Dermis microvascular lymphatic vessel endothelial cell (primary cell): ENCODE measurements around the gene CREB5. TPM values are rescaled to one million over a fixed set of nuclear protein-coding genes. Genes with fewer than 3 reads are reported as not detected.
"Not testable (repeated sequence)": the region's sequence is repeated elsewhere in the genome, so short reads cannot be mapped to it uniquely, and the experiment has no call there.

Experiments used
- DNase-seq, 2 donors: peaks; one replicate each; pipeline versions ENCODE4 v3.0.0 to v3.0.0-alpha.2; 2010; ENCODE audit warnings: low read depth in 2 of 2
- total RNA-seq: library from RNA; depleted of rRNA; stranded (reverse); fragments of >200 nt; gene quantifications from 2 replicates; pipeline ENCODE4 v1.2.1, GENCODE V29; 2014

CREB5 gene
- total RNA-seq, 1 donor from 2014 or later: 3.0 TPM

GRCh38 chr7:28575241-28575643 lies 162.9 kb downstream of the CREB5 start:
- DNase-seq: no peak

DNA sequence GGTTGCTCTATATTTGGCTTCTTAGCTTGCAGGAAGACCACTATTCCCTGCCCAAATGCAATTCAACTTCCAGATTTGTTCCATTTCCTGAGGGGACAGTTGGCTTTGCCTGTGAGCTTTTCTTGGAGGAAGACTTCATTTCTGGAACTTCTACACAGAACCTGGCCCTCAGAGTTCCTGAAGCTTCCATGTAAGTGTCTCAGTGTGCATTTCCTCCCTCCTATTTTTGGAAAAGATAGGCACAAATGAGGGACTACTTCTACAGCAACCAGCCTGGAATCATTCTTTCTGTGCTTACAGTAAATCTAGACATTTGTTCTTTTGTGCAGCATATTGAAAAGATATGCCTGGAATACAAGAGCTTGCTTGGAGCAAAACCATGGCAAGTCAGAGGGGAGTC lies 164.3 kb downstream of the CREB5 start:
- DNase-seq: no peak

- no peak for DNase-seq
These were observed 167.3 kb downstream of the CREB5 start for GRCh38 chr7:28579571-28579970.

DNA sequence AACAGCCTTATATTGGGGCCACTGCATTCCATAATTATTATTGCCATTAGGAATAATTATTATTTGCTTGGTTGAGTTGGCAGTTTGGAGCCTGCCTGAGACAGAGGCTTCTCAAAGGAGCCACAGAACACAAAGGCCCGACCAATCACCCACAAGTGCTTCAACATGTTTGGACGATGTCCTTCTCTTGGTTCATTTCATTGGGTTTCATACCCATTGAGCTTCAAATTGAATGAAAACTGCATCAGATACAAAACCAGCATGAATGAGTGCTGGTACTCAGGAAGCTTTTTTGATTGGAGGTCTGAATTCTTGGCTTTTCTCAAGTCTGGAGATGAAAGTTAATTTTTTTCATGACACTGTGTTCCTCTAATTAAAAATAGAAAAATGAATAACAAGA lies 168.3 kb downstream of the CREB5 start:
- no peak for DNase-seq

DNA sequence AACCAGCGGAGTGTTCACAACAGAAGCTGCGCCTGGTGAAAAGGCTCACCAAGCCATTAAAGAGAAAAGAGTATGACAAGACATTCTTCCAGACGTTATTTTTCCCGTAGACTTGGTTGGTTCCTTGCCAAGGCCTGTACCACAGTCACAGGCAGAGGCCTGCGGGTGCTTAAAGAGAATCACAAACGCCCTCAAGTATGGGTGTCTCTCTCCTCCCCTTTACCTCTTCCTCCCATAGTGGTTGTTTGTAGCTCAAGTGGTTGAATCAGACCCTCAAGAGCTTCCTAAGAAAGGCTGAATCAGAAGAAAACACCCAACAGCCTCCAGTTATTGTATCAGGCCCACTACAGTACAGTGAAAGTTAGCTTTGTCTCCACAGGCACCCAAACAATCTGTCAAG lies 169.0 kb downstream of the CREB5 start:
- no peak for DNase-seq

- no peak for DNase-seq
These were observed 169.9 kb downstream of the CREB5 start for GRCh38 chr7:28582226-28582625.

- no peak for DNase-seq
These were observed 171.9 kb downstream of the CREB5 start for GRCh38 chr7:28584235-28584634.

DNA sequence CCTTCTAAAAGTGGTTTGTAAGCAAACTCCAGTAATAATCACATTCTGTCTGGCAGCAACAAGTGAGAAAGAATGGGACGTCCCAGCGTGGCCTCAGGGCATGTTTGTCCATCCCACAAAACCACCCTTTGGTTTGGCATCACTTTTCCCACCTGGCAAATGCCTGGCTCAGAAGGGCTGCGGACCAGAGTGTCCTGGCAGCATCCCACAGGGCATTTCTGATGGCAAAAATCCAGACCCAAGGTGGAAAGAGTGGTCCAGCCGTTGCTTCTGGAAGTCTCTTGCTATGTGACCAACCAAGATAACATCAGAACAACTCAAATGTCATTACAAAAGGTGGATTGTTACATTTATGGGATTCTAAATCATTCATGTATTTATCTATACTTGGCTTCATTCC lies 174.4 kb downstream of the CREB5 start:
- DNase-seq: no peak

DNA sequence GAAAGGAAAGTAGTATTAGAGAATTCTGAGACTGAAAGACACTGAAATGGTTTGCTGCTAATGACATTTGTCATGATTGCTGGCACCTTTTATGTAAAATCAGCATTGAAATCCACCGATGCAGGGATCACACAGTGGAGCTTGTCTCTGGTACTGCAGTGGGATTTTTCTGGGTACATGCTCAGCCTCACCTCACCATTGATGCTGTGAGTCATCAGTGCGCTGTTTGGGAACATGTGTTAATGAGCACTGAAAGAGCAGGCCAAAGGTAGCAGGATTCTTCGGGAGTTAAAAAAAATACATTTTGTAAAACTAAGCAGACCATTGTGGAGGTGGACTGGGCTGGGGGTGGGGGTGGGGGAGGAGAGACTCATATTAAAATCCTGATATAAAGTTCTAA lies 174.9 kb downstream of the CREB5 start:
- no peak for DNase-seq

DNA sequence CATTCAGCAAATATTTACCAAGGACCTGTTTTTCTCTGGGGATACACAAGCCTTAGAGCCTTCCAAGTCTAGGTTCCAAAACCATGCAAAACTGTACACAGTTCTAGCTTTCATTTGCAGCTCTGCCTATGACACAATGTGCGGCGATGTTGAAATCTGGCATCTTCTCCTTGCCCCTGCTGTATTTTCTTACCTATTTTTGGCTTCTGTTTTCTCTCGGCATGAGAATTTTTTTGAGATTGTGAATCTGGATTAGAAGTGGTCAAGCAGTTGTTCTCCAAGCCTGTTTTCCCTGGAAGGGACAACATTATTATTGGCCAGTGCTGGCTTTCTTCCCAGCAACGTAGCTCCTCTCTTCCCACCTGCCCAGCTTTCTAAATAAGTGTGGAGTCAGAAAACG lies 176.3 kb downstream of the CREB5 start:
- DNase-seq: no peak

DNA sequence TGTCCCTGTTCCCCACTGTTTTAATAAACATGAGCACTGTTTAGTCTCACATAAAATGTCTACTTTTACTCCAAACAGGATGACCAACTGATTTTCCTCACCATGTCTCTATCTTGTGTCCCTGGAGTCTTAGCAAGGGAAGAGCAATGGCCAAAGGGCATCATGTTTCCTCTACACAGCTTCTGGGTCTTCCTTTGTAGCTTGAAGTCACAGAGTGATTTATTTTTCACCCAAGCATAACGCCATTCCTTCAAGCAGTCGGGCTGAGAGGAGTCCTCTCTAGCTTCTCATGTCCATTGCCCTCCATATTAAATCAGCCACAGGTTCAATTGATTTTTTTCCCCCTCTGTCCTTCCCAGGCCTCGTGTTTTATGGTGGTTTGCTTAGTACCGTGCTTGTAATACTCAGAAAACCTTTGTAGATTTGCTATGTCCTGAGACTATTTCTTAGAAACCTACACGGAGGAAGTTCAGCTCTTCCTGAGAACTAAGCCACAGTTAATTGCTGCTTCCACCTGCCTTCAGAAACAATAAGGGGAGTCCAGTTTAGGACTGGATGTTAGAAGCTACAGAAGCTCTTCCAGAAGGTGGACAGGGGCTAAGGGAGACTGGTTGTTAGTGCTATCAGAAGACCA lies 178.8 kb downstream of the CREB5 start:
- no peak for DNase-seq

DNA sequence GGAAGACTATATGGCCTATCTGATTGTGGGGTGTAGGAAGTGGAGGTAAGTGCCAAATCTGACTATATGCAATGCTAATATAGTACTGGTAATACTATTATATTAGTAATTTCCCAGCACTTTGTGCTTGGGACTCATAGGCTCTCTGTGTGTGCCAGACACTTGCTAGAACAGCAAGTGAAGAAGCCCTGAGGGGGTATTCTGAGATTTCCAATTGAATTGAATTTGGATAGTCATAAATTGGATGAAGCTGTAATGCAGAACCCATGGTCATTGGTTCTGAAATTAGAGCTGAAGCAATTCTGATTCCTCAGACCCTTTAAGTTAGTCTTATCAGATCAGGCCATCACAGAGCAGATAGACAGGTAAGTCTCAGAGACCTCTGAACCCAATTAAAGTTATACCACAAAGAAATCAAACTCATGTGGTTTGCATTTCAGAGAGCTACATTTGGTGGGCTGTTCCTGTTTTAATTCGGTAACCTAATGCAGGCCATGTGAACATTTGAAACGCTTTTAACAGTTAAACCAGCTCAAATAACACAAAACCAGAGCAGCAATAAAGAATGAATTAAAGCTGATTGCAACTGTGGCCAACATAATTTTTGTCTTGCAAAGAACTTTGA lies 179.5 kb downstream of the CREB5 start:
- no peak for DNase-seq

DNA sequence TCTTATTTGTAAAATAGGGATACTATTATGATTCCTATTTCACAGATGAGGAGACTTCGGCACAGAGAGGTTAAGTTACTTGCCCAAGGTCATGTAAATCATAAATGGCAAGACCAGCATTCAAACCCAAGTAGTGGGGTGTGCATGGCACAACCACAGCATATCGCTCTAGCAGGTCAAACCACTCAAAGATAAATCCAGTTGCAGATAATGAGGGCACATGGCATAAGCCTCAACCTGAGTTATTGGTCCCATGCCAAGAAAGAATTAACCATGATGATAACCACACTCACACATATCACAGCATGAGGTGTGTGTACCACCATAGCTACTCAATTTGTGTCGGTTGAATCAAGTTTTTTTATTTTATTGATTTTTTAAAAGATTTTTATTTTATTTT lies 180.5 kb downstream of the CREB5 start:
- DNase-seq: no peak

DNA sequence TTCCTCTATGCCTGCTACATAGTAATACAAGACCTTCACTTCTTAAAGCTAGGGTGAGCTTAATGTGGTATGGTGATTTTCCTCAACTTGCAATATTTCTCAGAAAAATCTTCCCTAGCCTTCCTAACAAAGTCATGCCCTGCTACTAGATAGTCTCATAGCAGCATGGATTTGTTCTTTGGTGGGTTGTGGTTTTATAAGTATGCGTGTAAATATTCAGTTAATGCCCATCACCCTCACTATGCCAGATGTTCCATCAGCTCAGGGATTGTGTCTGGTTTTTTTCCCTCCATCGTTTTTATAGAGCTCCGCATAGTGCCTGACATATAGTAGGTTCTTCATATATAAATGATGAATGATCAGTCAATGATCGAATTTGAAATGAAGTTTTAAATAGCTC lies 182.8 kb downstream of the CREB5 start:
- DNase-seq: no peak

GRCh38 chr7:28595801-28596200 lies 183.5 kb downstream of the CREB5 start:
- no peak for DNase-seq

- no peak for DNase-seq
These were observed 184.1 kb downstream of the CREB5 start for GRCh38 chr7:28596245-28596935.

GRCh38 chr7:28597284-28597683 lies 185.0 kb downstream of the CREB5 start:
- DNase-seq: no peak

DNA sequence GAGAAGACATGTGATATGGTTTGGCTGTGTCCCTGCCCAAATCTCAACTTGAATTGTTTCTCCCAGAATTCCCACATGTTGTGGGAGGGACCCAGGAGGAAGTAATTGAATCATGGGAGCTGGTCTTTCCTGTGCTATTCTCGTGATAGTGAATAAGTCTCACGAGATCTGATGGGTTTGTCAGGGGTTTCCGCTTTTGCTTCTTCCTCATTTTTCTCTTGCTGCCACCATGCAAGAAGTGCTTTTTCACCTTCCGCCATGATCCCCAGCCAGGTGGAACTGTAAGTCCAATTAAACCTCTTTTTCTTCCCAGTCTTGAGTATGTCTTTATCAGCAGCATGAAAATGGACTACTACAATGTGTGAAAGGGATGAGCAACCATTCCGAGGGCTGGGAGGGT lies 185.7 kb downstream of the CREB5 start:
- not testable (repeated sequence) for DNase-seq

GRCh38 chr7:28598586-28598985 lies 186.3 kb downstream of the CREB5 start:
- no peak for DNase-seq

- DNase-seq: no peak
These were observed 187.1 kb downstream of the CREB5 start for GRCh38 chr7:28599411-28599810.

GRCh38 chr7:28602282-28602681 lies 190.0 kb downstream of the CREB5 start:
- DNase-seq: no peak

DNA sequence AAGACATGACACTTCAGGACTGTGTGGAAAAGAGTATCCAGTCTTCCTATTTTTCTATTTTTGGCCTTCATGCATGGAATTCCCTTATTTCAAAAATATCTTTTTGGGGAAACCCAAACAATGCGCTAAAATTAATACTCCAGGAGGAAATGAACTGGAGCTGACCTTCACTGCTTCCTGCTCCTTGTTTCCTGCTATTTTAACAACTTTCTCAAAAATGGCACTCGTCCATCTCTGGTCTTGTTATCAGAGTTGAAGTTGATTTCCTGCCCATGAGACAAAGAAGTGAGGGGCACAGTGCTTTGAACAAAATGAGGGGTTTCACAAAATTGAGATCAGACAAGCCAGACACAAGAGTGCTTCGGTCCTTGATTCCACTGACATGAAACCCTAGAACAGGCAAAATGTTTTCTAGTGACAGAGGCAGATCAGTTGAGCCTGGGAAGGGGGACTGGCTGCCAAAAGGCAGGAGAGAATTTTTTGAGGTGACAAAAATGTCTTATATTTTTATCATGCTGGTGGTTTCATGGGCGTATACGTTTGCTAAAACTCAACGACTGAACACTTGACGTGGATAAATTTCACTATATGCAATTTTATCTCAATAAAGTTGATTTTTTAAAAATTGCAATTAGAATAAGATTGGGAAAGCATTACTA lies 193.2 kb downstream of the CREB5 start:
- peak; percentile 56 to 75 for DNase-seq

DNA sequence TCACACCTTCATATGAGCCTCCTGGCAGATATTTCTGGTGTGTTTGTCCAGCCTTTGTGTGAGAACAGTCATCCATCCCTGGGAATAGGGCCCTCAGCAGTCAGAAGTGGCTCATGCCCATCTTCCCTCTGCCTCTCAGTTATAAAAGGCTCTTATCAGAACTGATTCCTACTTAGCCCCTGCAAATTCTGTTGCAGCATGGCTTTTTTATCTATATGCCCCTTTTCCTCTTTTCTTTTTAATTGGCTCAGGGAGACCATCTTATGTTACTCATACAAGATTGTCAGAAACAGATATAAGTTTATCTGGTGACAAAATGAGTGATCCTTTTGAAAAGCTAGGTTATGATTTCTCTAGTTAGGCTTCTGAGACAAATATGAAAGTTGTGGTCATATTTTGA lies 194.1 kb downstream of the CREB5 start:
- DNase-seq: peak in 1 of 2 donors; percentile 7
